Body of pancreas (tissue), 4 donors: ENCODE measurements around the gene MET. TPM values are rescaled to one million over a fixed set of nuclear protein-coding genes. Genes with fewer than 3 reads are reported as not detected.

ENCODE experiments used
- ATAC-seq: fragments of 150-250 bp; one replicate; pipeline ENCODE4 v1.9.1; 2016
- DNase-seq, 4 donors: peaks; one replicate each; pipeline ENCODE4 v3.0.0-alpha.2; 2019
- H3K27ac ChIP-seq, 4 donors: fragments of 200-600 bp; sonication (generic); 1 replicate in 3 of 4; 2 replicates in 1 of 4; pipeline versions ENCODE4 v1.5.1 to v1.6.1; 2016 to 2019; ENCODE audit warnings: mild to moderate bottlenecking in 1 of 4, mixed read lengths in 1 of 4, moderate library complexity in 1 of 4
- H3K27me3 ChIP-seq, 2 donors: fragments of 200-600 bp; sonication (generic); one replicate each; pipeline ENCODE4 v1.6.0; 2016; ENCODE audit warnings: mild to moderate bottlenecking in 1 of 2
- H3K36me3 ChIP-seq, 2 donors: fragments of 200-600 bp; sonication (generic); replicated peaks in 1 of 2; 2 replicates each; pipeline ENCODE4 v1.5.1; 2016; ENCODE audit warnings: low read depth in 2 of 2; ENCODE audit not compliant: insufficient read depth in 1 of 2
- H3K4me1 ChIP-seq: fragments of 200-600 bp; sonication (generic); one replicate; pipeline ENCODE4 v1.6.0; 2016
- H3K4me3 ChIP-seq, 2 donors: fragments of 200-600 bp; sonication (generic); 1 replicate in 1 of 2; 2 replicates in 1 of 2; pipeline ENCODE4 v1.5.1; 2016 to 2019
- H3K9me3 ChIP-seq, 3 donors: fragments of 200-600 bp; sonication (generic); 1 replicate in 2 of 3; 2 replicates in 1 of 3; pipeline ENCODE4 v1.5.1; 2016
- POLR2A ChIP-seq, 3 donors: fragments of 450-650 bp; IDR thresholded peaks; one replicate each; pipeline ENCODE4 v1.6.1; 2016; ENCODE audit warnings: antibody characterized with exemption in 3 of 3, mild to moderate bottlenecking in 2 of 3
- WGBS, 2 donors: methylation state at CpG; one replicate each; pipeline ENCODE4 v1.1.5; 2017; 5-methylcytosine and 5-hydroxymethylcytosine counted together
- intact Hi-C: fragments of 100-400 bp; cut with DNase I; formaldehyde crosslinking; loops from one replicate; pipeline ENCODE4 v1.15.1; 2023
- total RNA-seq, 2 donors: library from RNA; depleted of rRNA; stranded (reverse); fragments of >200 nt; gene quantifications; one replicate each; pipeline ENCODE4 v1.1.0, GENCODE V29; 2016
- TF ChIP-seq, protein P1 (sequence below), 7 experiments: fragments of 450-650 bp in 4 of 7; fragments of 200-600 bp in 3 of 7; sonication (generic) in 3 of 7; IDR thresholded peaks; one replicate each; pipeline ENCODE4 v1.5.1; 2016 to 2019; ENCODE audit warnings: antibody characterized with exemption in 7 of 7

The MET gene
- total RNA-seq, 2 donors from 2014 or later: 21.3 to 23.7 TPM

DNA sequence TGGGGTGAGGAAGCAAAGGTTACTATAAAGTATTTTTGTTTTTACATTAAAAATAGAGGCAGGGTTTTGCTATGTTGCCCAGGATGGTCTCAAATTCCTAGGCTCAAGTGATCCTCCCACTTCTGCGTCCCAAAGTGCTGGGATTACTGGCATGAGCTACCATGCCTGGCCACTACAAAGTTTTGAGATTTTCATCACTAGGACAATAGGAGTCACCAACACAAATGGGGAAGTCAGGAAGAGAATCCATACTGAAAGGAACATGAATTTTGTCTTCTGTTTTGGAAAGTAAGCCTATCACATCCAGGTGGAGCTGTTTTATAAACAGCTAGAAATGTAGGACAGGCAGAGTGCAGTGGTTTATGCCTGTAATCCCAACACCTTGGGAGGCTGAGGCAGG is 170.4 kb downstream of the MET start:
- 65 to 88% methylated on average over 1 of the region's 1 CpG for WGBS, 2 donors
- Histone ChIP-seq H3K27ac (no peak overlapping the region), H3K9me3 (no peaks in the 10 kb centered on the region), H3K36me3 (no peaks in the 10 kb centered on the region), H3K4me1 (no peaks in the 10 kb centered on the region), H3K4me3 (no peak overlapping the region), H3K27me3 (no peaks in the 10 kb centered on the region)
- intact Hi-C loops: no loop called here
- TF ChIP-seq, protein P1, sequence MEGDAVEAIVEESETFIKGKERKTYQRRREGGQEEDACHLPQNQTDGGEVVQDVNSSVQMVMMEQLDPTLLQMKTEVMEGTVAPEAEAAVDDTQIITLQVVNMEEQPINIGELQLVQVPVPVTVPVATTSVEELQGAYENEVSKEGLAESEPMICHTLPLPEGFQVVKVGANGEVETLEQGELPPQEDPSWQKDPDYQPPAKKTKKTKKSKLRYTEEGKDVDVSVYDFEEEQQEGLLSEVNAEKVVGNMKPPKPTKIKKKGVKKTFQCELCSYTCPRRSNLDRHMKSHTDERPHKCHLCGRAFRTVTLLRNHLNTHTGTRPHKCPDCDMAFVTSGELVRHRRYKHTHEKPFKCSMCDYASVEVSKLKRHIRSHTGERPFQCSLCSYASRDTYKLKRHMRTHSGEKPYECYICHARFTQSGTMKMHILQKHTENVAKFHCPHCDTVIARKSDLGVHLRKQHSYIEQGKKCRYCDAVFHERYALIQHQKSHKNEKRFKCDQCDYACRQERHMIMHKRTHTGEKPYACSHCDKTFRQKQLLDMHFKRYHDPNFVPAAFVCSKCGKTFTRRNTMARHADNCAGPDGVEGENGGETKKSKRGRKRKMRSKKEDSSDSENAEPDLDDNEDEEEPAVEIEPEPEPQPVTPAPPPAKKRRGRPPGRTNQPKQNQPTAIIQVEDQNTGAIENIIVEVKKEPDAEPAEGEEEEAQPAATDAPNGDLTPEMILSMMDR (IDR thresholded peaks at IDR 0.05): no peak
- no peak for TF ChIP-seq POLR2A (IDR thresholded peaks at IDR 0.05)
- no peak for DNase-seq
- ATAC-seq: no peak

GRCh38 chr7:116843378-116843777 is 171.4 kb downstream of the MET start:
- ATAC-seq (no peak), DNase-seq (peak in 1 of 4 donors; percentile 22)
- no peaks in the 10 kb centered on the region for H3K4me1 ChIP-seq
- WGBS, 2 donors: 62 to 63% methylated on average over 4 of the region's 4 CpGs
- H3K4me3 ChIP-seq: no peak overlapping the region
- no peaks in the 10 kb centered on the region for H3K9me3 ChIP-seq
- no peak for TF ChIP-seq POLR2A (IDR thresholded peaks at IDR 0.05)
- TF ChIP-seq, protein P1 (IDR thresholded peaks at IDR 0.05): no peak
- no peaks in the 10 kb centered on the region for H3K36me3 ChIP-seq
- intact Hi-C loops: no loop called here
- H3K27me3 ChIP-seq: no peaks in the 10 kb centered on the region
- no peak overlapping the region for H3K27ac ChIP-seq

Other genes starting within 250 kb of the MET start
- 10 to 100 TPM; 47.0 to 51.1 TPM for gene CAV2, start 172.5 kb upstream of the MET start, total RNA-seq
- 10 to 100 TPM; 28.5 to 32.6 TPM for gene CAV1, start 147.2 kb upstream of the MET start, total RNA-seq
- gene CAPZA2, start 190.4 kb downstream of the MET start, total RNA-seq: 10 to 100 TPM; 53.1 to 53.4 TPM